HepG2 (cell line): Measurements from ENCODE around the gene MMS19. TPM values are rescaled to one million over a fixed set of nuclear protein-coding genes. Genes with fewer than 3 reads are reported as not detected.
A peak's percentile ranks its signal among the peaks of the same experiment; 100 is the strongest.

Experiments used
- ATF1 ChIP-seq: IDR thresholded peaks from 2 replicates; pipeline ENCODE4 v1.6.1; 2016; ENCODE audit warnings: mild to moderate bottlenecking, control low read depth
- EP300 ChIP-seq, 3 experiments: sonication (generic) in 1 of 3; formaldehyde crosslinking in 1 of 3; IDR thresholded peaks; 2 replicates each; pipeline versions ENCODE4 v1.5.1 to v1.6.1; 2011 to 2020; ENCODE audit warnings: low read depth in 2 of 3, low read length in 2 of 3, borderline replicate concordance in 1 of 3, improper control_type of control experiment in 1 of 3, mild to moderate bottlenecking in 1 of 3, missing genetic modification reagents in 1 of 3, moderate library complexity in 1 of 3
- GLI4 ChIP-seq: sonication (generic); formaldehyde crosslinking; IDR thresholded peaks from 2 replicates; pipeline ENCODE4 v1.5.1; 2020; ENCODE audit warnings: missing genetic modification reagents, mild to moderate bottlenecking, moderate library complexity, borderline replicate concordance
- KDM5A ChIP-seq: fragments of 200-600 bp; sonication (generic); IDR thresholded peaks from 2 replicates; pipeline ENCODE4 v1.7.0; 2018; ENCODE audit warnings: antibody characterized with exemption, mild to moderate bottlenecking, low read length, borderline replicate concordance
- KLF15 ChIP-seq: sonication (generic); formaldehyde crosslinking; IDR thresholded peaks from 2 replicates; pipeline ENCODE4 v1.8.1; 2023; ENCODE audit warnings: borderline replicate concordance, mild to moderate bottlenecking, inconsistent platforms, missing genetic modification reagents, mixed read lengths
- KLF16 ChIP-seq, 2 experiments: sonication (generic) in 1 of 2; formaldehyde crosslinking in 1 of 2; IDR thresholded peaks; 2 replicates each; pipeline versions ENCODE4 v1.6.1 to v1.8.0; 2016 to 2023; ENCODE audit warnings: missing genetic modification reagents in 2 of 2, missing compliant biosample characterization in 1 of 2
- MBNL3 ChIP-seq: fragments of 250-450 bp; sonication (Bioruptor Pico); conservative IDR thresholded peaks from 2 replicates; pipeline ENCODE4 v1.8.0; 2022; ENCODE audit warnings: mild to moderate bottlenecking, inconsistent platforms
- PAF1 ChIP-seq: IDR thresholded peaks from 2 replicates; pipeline ENCODE4 v1.6.1; 2016; ENCODE audit warnings: missing genetic modification reagents, missing compliant biosample characterization
- RARG ChIP-seq: sonication (generic); formaldehyde crosslinking; IDR thresholded peaks from 2 replicates; pipeline ENCODE4 v1.4.0; 2020; ENCODE audit warnings: low read depth, mild to moderate bottlenecking, missing genetic modification reagents
- SAFB2 ChIP-seq: sonication (generic); formaldehyde crosslinking; IDR thresholded peaks from 2 replicates; pipeline ENCODE4 v1.5.1; 2020; ENCODE audit warnings: missing genetic modification reagents, low read depth, mild to moderate bottlenecking, borderline replicate concordance
- ZIK1 ChIP-seq: sonication (generic); formaldehyde crosslinking; IDR thresholded peaks from 2 replicates; pipeline ENCODE4 v1.5.0; 2020; ENCODE audit warnings: mild to moderate bottlenecking, low read depth, missing genetic modification reagents, borderline replicate concordance
- ZMAT3 ChIP-seq: sonication (generic); formaldehyde crosslinking; conservative IDR thresholded peaks from 2 replicates; pipeline ENCODE4 v1.7.0; 2021; ENCODE audit warnings: missing genetic modification reagents
- ZNF3 ChIP-seq: IDR thresholded peaks from 2 replicates; pipeline ENCODE4 v1.7.0; 2017; ENCODE audit warnings: inconsistent platforms
- ZNF33B ChIP-seq: sonication (generic); formaldehyde crosslinking; IDR thresholded peaks from 2 replicates; pipeline ENCODE4 v1.5.1; 2020; ENCODE audit warnings: mild to moderate bottlenecking, missing genetic modification reagents
- ZNF430 ChIP-seq: sonication (generic); formaldehyde crosslinking; IDR thresholded peaks from 2 replicates; pipeline ENCODE4 v1.9.0; 2021; ENCODE audit warnings: mild to moderate bottlenecking, missing genetic modification reagents
- ZNF431 ChIP-seq: sonication (generic); formaldehyde crosslinking; IDR thresholded peaks from 2 replicates; pipeline ENCODE4 v1.9.0; 2022; ENCODE audit warnings: missing genetic modification reagents, low read depth, mild to moderate bottlenecking, borderline replicate concordance
- ZNF432 ChIP-seq: sonication (generic); formaldehyde crosslinking; IDR thresholded peaks from 2 replicates; pipeline ENCODE4 v1.5.0; 2020; ENCODE audit warnings: missing genetic modification reagents, mild to moderate bottlenecking, borderline replicate concordance
- ZNF552 ChIP-seq: sonication (generic); formaldehyde crosslinking; IDR thresholded peaks from 2 replicates; pipeline ENCODE4 v1.9.0; 2022; ENCODE audit warnings: missing genetic modification reagents, mild to moderate bottlenecking, borderline replicate concordance
- ZNF761 ChIP-seq: sonication (generic); formaldehyde crosslinking; conservative IDR thresholded peaks from 2 replicates; pipeline ENCODE4 v1.4.0; 2020; ENCODE audit warnings: mild to moderate bottlenecking, missing genetic modification reagents
- polyA plus RNA-seq, 8 experiments: library from polyadenylated mRNA; depleted of rRNA in 3 of 8; stranded (reverse) in 7 of 8; unstranded in 1 of 8; fragments of >200 nt; fragmentation: Illumina TruSeq in 4 of 8; extraction: Trizol in 4 of 8; gene quantifications; 2 replicates each; pipeline versions ENCODE4 v1.2.1 to v1.2.3, GENCODE V29; 2011 to 2016; ENCODE audit warnings: low read depth in 4 of 8, missing spikeins in 1 of 8, mixed read lengths in 1 of 8; ENCODE audit not compliant: insufficient read depth in 1 of 8
- total RNA-seq, 5 experiments: library from RNA; depleted of rRNA; stranded (reverse); fragments of >200 nt; fragmentation: Illumina TruSeq; extraction: Trizol; gene quantifications; 2 replicates each; pipeline ENCODE4 v1.2.3, GENCODE V29; 2016; ENCODE audit warnings: low read depth in 1 of 5
- TF ChIP-seq, protein P1 (sequence below): sonication (generic); formaldehyde crosslinking; IDR thresholded peaks from 2 replicates; pipeline ENCODE4 v1.4.0; 2020; ENCODE audit warnings: mild to moderate bottlenecking, missing genetic modification reagents
- TF ChIP-seq, protein P2 (sequence below): sonication (generic); formaldehyde crosslinking; IDR thresholded peaks from 2 replicates; pipeline ENCODE4 v1.4.0; 2020; ENCODE audit warnings: mild to moderate bottlenecking, low read depth, missing genetic modification reagents
- TF ChIP-seq, protein P3 (sequence below): sonication (generic); formaldehyde crosslinking; IDR thresholded peaks from 2 replicates; pipeline ENCODE4 v1.5.0; 2020; ENCODE audit warnings: mild to moderate bottlenecking, missing genetic modification reagents
- TF ChIP-seq, protein P4 (sequence below): sonication (generic); formaldehyde crosslinking; conservative IDR thresholded peaks from 2 replicates; pipeline ENCODE4 v1.8.0; 2022; ENCODE audit warnings: mild to moderate bottlenecking, moderate library complexity, missing genetic modification reagents
- TF ChIP-seq, protein P5 (sequence below): sonication (generic); formaldehyde crosslinking; IDR thresholded peaks from 2 replicates; pipeline ENCODE4 v1.4.0; 2020; ENCODE audit warnings: missing genetic modification reagents; ENCODE audit errors: not compliant biosample characterization

The MMS19 gene
- total and polyA plus RNA-seq, 2 of the 13 experiments (the other 11 are each of a cell fraction or from before 2014, with no cell fraction given), result 76.4 to 107 TPM

DNA sequence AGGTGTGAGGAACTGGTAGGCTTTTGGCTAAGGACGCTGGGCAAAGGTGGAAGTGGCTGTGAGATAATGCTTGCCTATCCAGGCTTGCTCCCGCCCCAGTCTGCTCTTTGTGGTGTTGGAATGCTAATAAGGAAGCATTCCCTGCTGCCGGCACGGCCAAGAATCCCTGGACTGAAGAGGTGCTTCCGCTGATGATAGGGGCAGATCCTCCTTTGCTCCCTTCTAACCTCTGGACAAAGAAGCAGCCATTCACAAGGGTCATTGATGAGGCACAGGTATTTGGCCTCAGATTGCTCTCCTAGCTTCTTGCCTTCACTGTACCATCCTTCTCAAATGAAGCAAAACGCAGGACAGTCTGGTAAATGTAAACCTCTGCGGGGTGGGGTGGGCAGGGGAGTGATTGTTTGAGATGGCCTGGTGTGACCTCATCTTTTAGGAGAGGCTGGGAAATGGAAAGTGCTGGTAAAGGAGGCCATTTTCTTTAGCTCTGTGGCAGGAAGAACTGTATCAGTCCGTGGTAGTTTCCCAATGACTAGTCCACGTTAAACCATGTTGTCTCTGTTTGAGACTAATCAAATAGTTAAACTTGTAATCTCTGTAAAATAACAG, 70.5 kb downstream of the MMS19 start (continued):
- TF ChIP-seq KDM5A (no peak), ZNF431 (CRISPR knock-in tag) (peak; percentile 75; the same call in 1 of the 2 replicates), KLF15 (CRISPR knock-in tag) (no peak), ATF1 (CRISPR knock-in tag) (no peak), ZNF761 (CRISPR knock-in tag) (no peak), GLI4 (CRISPR knock-in tag) (no peak), ZNF33B (CRISPR knock-in tag) (no peak), PAF1 (CRISPR knock-in tag) (no peak), ZIK1 (CRISPR knock-in tag) (0 out of 2 replicates have a peak, but pooled peaks have one; percentile 34), SAFB2 (no peak), ZNF432 (no peak), ZNF430 (0 out of 2 replicates have a peak, but pooled peaks have one; percentile 49), ZMAT3 (CRISPR knock-in tag) (no peak), RARG (no peak), ZNF552 (CRISPR knock-in tag) (no peak), KLF16 (CRISPR knock-in tag; IDR thresholded peaks at IDR 0.05) (no peak), ZNF3 (CRISPR knock-in tag) (no peak), EP300 (IDR thresholded peaks at IDR 0.05; ENCODE audit: low read depth in 2 of 2, low read length in 2 of 2) (no peak), EP300 (CRISPR knock-in tag; IDR thresholded peaks at IDR 0.05; ENCODE audit: borderline replicate concordance) (no peak), MBNL3 (no peak)
- TF ChIP-seq, protein P1, sequence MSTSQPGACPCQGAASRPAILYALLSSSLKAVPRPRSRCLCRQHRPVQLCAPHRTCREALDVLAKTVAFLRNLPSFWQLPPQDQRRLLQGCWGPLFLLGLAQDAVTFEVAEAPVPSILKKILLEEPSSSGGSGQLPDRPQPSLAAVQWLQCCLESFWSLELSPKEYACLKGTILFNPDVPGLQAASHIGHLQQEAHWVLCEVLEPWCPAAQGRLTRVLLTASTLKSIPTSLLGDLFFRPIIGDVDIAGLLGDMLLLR, result no peak
- TF ChIP-seq, protein P2, sequence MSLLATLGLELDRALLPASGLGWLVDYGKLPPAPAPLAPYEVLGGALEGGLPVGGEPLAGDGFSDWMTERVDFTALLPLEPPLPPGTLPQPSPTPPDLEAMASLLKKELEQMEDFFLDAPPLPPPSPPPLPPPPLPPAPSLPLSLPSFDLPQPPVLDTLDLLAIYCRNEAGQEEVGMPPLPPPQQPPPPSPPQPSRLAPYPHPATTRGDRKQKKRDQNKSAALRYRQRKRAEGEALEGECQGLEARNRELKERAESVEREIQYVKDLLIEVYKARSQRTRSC (CRISPR knock-in tag), result 0 out of 2 replicates have a peak, but pooled peaks have one; percentile 41
- TF ChIP-seq, protein P3, sequence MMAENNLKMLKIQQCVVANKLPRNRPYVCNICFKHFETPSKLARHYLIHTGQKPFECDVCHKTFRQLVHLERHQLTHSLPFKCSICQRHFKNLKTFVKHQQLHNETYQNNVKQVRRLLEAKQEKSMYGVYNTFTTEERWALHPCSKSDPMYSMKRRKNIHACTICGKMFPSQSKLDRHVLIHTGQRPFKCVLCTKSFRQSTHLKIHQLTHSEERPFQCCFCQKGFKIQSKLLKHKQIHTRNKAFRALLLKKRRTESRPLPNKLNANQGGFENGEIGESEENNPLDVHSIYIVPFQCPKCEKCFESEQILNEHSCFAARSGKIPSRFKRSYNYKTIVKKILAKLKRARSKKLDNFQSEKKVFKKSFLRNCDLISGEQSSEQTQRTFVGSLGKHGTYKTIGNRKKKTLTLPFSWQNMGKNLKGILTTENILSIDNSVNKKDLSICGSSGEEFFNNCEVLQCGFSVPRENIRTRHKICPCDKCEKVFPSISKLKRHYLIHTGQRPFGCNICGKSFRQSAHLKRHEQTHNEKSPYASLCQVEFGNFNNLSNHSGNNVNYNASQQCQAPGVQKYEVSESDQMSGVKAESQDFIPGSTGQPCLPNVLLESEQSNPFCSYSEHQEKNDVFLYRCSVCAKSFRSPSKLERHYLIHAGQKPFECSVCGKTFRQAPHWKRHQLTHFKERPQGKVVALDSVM (CRISPR knock-in tag), result no peak
- TF ChIP-seq, protein P4, sequence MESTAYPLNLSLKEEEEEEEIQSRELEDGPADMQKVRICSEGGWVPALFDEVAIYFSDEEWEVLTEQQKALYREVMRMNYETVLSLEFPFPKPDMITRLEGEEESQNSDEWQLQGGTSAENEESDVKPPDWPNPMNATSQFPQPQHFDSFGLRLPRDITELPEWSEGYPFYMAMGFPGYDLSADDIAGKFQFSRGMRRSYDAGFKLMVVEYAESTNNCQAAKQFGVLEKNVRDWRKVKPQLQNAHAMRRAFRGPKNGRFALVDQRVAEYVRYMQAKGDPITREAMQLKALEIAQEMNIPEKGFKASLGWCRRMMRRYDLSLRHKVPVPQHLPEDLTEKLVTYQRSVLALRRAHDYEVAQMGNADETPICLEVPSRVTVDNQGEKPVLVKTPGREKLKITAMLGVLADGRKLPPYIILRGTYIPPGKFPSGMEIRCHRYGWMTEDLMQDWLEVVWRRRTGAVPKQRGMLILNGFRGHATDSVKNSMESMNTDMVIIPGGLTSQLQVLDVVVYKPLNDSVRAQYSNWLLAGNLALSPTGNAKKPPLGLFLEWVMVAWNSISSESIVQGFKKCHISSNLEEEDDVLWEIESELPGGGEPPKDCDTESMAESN (CRISPR knock-in tag), result no peak
- TF ChIP-seq, protein P5, sequence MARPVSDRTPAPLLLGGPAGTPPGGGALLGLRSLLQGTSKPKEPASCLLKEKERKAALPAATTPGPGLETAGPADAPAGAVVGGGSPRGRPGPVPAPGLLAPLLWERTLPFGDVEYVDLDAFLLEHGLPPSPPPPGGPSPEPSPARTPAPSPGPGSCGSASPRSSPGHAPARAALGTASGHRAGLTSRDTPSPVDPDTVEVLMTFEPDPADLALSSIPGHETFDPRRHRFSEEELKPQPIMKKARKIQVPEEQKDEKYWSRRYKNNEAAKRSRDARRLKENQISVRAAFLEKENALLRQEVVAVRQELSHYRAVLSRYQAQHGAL (CRISPR knock-in tag), result no peak
